Activated T-cell treated with anti-CD3 and anti-CD28 coated beads for 4 hours (primary cell): ENCODE data around the gene ITGB5.
"Not testable (repeated sequence)": the region's sequence is repeated elsewhere in the genome, so short reads cannot be mapped to it uniquely, and the experiment has no call there.

Experiments
- DNase-seq: peaks from one replicate; pipeline ENCODE4 v3.0.0-alpha.2; 2020

The ITGB5 gene

GRCh38 chr3:124810970-124811369 lies 76.2 kb downstream of the ITGB5 start:
- no peak for DNase-seq

GRCh38 chr3:124809039-124809438 lies 78.1 kb downstream of the ITGB5 start:
- no peak for DNase-seq

- no peak for DNase-seq
These were observed 81.5 kb downstream of the ITGB5 start for GRCh38 chr3:124805671-124806070.

- DNase-seq = no peak
These were observed 82.3 kb downstream of the ITGB5 start for GRCh38 chr3:124804875-124805274.

- no peak for DNase-seq
These were observed 84.5 kb downstream of the ITGB5 start for GRCh38 chr3:124802702-124803101.

GRCh38 chr3:124802061-124802698 lies 85.0 kb downstream of the ITGB5 start:
- DNase-seq = no peak

GRCh38 chr3:124800511-124801258 lies 86.5 kb downstream of the ITGB5 start:
- DNase-seq = no peak

GRCh38 chr3:124800076-124800475 lies 87.1 kb downstream of the ITGB5 start:
- no peak for DNase-seq

GRCh38 chr3:124799676-124800075 lies 87.5 kb downstream of the ITGB5 start:
- no peak for DNase-seq

- DNase-seq = no peak
These were observed 89.7 kb downstream of the ITGB5 start for GRCh38 chr3:124797426-124797945.

GRCh38 chr3:124796477-124796876 lies 90.7 kb downstream of the ITGB5 start:
- DNase-seq = no peak

GRCh38 chr3:124793054-124793739 lies 94.0 kb downstream of the ITGB5 start:
- DNase-seq = no peak

GRCh38 chr3:124792341-124793040 lies 94.7 kb downstream of the ITGB5 start:
- DNase-seq = no peak

- no peak for DNase-seq
These were observed 95.5 kb downstream of the ITGB5 start for GRCh38 chr3:124791639-124792151.

GRCh38 chr3:124791142-124791541 lies 96.0 kb downstream of the ITGB5 start:
- no peak for DNase-seq

GRCh38 chr3:124789103-124789502 lies 98.1 kb downstream of the ITGB5 start:
- not testable (repeated sequence) for DNase-seq

GRCh38 chr3:124788254-124788745 lies 98.9 kb downstream of the ITGB5 start:
- no peak for DNase-seq

- no peak for DNase-seq
These were observed 99.5 kb downstream of the ITGB5 start for GRCh38 chr3:124787476-124788195.

- DNase-seq = no peak
These were observed 100.5 kb downstream of the ITGB5 start for GRCh38 chr3:124786511-124787241.

GRCh38 chr3:124785973-124786372 lies 101.2 kb downstream of the ITGB5 start:
- no peak for DNase-seq

GRCh38 chr3:124784686-124785382 lies 102.3 kb downstream of the ITGB5 start:
- no peak for DNase-seq
